Fibroblast of skin of scalp (primary cell): Measurements from ENCODE around the gene ANK3.
"Not testable (repeated sequence)": the region's sequence is repeated elsewhere in the genome, so short reads cannot be mapped to it uniquely, and the experiment has no call there.

Experiments
- DNase-seq: peaks from one replicate; pipeline ENCODE4 v3.0.0-alpha.2; 2013

ANK3 gene

DNA sequence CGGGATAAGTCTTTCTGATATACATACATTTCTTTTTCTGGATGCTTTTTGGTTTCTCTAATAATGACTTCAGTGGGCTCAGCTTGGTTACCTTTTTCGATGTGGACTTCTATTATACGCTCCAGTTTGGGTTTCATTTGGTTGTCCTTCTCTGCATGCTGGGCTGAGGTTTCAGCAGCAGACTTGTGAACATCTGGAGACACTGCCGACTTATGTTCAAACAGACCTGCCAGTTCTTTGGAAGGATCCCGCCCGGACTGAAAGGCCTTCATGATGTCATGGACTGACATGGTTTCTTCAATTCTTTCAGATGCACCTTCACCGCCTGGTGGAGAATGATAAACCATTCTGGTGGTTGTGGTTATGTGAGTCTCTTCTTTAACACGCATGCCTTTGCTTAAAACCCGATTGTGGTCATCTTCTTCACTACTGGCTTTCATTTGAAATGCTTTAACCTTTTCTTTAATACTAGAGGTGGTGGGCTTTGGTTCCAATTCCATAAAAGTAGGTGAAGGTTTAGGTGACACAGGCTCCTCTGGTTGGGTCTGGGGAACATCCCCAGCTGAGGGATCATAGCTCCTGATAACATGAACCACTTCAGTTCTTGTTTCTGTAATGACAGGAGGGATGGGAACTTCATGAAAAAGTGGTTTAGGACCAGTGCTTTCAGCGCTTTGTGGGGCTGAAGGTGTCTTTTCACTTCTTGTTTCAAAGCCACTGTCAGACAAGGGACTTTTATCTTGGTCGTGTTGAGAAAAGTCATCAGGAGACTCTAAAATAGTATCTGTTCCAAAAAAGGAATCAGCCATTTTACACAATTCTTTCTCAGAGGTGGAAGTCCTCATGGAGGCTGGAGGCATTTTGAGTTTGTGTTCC is 315.7 kb downstream of the ANK3 start:
- DNase-seq, result no peak

DNA sequence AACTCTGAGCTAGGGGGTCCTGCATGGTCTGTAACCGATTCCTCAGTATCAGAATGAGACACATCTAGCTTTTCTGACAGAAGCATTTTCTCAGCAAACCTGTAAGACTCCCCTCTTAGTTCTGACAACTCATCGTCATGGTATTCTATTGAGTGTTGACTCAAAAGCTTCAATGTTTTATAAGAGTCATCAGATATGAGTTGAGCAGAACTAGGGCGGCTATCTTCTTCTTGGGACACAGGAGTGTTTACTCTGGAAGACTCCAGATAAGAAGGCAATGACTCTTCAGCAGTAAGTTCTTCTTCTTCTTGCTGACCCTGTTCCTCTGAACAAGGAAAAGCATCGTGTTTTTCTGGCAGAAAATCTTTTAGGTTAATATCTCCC is 316.3 kb downstream of the ANK3 start:
- DNase-seq, result no peak

DNA sequence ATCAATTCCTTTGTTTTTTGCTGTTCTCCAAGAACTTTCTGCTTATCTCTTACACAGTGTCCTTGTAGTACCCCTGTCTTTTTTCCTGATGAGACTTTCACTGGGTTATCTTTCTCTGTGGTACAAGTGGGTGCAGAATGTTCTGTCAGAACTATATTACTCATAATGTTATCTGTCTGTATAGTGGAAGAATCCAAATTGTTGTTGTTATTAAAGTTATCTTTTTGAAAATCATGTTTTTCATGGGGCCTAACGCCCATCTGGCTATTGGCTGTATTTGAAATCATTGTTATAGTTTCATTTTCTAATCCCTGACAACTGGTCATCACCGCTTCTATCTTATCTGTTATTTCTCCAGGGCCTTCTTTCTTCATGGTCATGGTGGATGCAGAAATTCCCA is 320.4 kb downstream of the ANK3 start:
- no peak for DNase-seq

DNA sequence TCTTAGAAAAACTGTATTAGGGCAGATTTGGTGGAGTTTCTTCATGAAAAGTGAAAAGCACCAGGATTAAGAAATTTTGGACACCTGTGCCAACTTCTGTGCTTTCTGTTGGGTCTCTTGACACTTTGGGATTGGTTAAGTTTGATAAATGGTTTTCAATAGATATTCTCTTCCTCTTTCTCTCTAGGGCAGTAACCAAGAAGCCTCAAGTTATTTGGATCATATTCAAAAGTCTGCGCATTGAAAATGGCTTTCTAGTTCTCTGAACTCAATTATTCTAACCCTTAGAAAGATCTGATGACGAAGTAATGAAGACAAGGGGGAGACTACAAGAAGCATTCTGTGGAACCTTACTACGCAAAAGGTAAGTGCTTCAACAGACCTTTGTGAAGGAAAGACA is 339.3 kb downstream of the ANK3 start:
- DNase-seq, result no peak

DNA sequence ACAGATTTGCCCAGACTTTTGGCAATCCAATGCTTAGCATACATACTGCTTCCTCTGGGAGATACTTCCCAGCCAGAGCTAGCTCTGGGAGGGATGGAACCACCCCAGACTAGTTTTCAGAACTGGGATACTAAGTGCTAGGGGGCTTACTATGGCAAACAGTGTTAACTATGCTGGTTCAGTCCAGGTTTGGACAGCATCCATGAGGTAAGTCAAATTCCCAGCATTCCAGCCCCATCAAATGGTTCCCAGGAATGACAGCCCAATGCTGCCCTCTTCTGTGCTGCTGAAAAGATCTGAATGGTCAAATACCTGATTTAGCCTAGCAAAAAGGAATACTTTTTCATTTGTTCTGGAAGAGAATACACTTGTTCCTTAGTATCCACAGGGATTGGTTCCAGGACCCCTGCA is 341.6 kb downstream of the ANK3 start:
- peak; percentile 59 for DNase-seq

DNA sequence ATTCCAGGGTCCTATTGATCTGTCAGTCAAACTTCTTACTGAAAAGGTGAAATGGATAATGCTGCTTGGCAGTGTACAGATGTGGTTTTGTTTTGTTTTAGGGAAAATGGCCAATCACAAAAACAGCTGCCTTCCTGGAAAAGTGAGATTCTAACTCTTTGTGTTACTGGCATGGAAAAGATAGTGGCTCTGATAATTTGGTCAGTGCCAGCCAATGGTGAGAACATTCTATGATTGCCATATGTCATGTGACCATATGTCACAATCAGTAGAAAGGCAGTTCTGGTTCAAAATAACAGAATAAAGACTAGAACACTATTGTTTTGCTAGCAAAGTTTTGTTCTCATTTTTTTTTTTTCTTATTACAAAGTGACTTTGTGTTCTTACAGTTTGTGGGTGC is 344.1 kb downstream of the ANK3 start:
- DNase-seq, result no peak

DNA sequence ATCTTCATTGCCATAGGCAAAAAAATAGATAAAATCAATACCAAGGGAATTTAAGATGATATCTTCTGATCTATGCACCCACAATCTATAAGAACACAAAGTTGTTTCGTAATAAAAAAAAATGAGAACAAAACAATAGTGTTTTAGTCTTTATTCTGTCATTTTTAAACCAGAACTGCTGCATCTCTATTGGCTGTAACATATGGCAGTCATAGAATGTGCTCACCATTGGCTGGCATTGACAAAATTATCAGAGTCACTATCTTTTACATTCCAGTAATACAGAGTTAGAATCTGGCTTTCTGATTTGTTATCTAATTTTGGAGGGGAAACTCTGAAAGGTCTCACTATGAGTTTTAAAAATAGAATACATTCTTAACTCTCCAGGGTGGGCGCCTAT is 344.7 kb downstream of the ANK3 start:
- peak; percentile 21 for DNase-seq

DNA sequence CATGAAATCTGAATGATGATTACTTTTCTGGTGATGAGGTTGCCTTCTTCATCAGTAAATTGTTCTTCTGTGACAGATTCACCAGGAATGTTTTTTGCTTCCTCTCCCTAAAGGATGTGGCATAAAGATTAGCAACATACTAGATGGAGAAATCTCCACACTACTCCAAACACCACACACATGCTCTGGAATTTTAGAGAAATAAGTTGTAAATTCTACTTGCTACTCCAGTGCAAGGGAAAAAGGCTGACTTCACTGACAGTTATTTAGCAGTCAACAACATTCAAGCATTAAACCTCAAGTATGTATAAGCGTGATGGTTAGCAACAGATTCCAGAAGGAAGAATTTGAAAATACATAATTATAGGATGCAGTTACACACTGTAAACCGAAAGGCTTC is 345.4 kb downstream of the ANK3 start:
- peak; percentile 94 for DNase-seq

DNA sequence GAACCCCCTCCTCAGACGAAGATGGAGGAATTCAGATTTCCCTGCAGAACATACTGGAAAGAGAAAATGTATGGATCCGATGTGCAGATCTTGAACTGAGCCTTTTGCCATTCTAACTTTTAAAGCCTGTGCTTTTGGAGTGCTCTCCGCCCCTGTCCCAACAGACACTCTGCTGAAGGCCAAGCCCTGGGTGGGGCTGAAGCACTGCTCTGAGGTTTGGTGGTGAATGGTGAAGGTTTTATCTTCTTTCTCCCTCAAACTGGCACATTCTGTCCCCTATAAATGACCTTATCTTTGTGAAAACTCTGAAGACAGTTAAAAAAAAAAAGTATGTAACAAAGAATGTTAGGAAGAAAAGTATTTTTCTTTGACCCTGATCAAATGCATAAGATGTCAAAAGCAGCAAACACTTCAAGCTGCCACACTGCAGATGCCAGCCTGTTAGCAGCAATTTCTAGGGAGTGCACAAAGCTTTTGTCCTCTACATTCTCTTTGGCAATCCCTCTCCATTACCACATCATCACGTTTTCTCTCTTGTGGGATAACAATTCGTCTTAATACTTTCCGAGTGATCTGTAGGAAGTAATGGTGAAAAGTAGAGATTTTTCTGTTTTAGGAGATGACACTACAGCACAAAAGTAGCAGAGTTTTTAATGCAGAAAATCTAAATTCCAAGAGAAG is 346.0 kb downstream of the ANK3 start:
- no peak for DNase-seq

DNA sequence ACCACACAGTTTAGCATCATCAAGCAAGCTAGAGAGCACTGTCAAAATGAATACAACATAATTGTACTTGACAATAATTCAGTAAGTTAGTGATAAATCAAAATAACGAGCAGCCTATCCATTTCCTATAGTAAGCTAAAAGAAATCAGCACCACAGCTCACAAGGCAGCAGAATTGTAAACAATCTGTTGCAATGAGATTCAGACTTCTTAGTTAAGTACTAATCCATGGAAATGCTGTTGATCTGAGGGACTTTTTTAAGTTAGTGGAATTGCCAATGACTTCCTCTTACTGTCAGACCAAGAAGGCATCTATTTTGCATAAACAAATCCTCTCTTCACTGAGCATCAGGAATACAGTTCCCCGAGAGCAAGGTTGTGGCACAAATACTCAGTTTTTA is 346.8 kb downstream of the ANK3 start:
- no peak for DNase-seq

DNA sequence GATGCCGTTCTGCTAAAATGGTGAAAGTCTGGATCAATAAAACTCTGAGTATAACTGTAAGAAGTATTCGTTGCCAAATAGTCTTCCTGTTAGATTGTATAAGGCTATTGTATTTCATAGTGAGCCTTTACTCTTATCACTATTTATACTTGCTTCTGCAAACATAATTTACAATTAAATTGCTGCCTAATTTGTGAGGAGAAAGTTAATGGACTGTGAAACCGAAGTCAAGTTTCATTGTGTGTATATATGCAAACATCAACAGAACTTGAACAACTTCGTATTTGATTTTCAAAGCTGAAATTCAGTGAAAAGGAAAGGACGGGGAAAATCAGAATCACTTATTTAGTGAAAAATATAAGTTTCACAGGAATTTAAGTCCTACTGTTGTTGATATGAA is 347.4 kb downstream of the ANK3 start:
- DNase-seq, result no peak

DNA sequence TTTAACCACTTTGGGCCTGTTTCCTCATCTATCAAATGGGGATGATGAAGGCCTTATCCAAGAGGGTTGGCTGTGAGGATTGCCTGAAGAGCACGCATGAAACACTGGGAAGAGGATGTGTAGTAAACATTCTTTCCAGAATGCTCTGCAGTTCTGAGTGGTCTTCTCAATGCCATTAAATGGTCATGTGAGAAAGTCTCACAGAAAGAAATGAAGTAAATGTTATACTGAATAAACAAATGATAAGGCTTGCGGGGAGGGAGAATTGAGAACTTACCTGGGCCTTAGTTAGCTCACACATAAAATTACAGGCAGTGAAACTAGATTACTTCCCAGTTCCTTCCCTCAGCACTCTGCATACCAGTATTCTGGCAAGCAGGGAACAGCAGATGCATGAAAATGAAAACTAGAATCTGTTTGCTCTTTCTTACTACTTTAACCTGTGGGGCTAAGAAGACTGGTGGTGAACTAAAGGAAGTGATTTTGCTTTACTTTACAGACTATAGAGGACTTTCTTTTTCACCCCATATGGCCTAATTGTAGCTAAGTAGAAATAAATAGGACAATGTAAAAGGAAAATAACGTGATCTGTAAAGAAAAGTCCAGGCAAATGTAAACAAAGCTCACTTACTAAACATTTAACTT is 348.1 kb downstream of the ANK3 start:
- no peak for DNase-seq

DNA sequence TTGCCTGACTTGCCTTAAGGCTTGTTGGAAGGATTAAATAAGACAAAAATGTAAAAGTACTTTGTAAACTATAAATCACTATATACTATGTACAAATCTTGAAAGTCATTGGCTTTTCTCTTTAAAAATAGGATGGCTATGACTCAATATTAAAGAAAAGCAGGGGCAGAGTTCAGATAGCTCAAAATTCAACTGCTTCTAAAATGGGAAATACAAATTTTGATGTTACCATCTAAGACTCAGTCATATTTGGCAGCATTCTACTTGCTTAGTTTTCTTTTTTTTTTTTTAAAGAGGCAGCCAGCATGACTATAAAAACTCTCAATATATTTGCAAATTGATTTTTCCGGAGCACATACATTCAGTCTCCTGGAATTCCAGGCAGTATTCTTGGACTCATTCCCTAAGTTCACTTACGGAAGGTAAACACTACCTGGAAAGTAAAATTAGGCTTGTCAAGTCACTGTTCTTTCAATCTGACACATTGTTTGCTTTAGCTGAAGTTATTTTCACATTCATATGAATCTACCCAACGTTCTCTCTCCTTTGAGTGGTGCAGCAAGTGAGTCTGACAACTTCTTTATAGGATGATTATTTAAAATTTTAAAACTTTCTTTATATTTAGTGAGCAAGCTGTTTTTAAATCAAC is 349.5 kb downstream of the ANK3 start:
- no peak for DNase-seq

DNA sequence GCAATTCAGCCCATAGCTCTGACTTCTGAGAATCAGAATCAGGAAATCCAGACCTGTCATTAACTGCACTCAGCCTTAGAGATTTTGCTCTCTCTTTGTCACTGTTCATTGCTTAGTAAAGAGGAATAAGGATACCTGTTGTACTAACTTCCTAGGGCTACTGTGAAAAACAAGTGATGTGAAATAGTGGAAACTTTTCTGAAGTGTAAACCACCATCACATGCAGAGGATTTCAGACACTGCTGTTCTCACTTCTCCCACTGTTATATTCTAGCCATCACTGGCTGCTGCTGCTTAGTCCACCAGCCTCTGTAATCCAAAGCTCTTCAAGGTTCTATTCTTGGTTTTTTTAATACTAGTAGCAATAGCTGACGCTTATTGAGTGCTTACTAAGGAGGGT is 353.7 kb downstream of the ANK3 start:
- DNase-seq, result no peak

DNA sequence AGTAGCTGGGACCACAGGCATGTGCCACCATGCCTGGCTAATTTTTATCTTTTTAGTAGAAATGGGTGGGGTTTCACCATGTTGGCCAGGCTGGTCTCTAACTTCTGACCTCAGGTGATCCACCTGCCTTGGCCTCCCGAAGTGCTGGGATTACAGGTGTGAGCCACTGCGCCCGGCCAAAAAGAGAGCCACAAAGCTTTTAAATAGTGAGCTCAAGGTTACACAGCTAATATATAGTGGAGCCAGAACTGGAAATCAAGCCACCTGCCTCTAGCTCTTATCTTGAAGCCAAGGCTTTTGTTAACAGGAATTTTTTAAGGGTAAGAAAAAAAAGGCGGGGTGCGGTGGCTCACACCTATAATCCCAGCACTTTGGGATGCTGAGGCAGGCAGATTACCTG is 354.3 kb downstream of the ANK3 start:
- DNase-seq, result not testable (repeated sequence)

DNA sequence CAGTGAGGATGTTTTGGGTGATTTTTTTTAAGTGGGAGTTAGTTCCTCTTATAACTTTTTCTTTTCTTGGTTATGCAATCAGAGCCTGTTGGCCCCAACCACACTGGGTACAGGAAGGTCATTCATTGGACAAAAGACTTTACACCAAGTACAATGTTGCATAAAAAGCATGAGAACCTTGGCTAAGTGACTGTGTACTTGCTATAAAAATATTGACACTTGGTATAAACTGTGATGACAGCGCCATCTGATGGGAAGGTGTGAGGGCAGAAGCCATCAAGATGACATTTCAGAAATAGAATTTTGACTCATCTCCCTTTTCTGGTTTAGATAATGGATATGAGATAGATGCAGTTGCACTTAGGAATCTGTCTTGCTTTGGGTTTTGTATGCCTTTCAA is 357.0 kb downstream of the ANK3 start:
- DNase-seq, result peak; percentile 64

DNA sequence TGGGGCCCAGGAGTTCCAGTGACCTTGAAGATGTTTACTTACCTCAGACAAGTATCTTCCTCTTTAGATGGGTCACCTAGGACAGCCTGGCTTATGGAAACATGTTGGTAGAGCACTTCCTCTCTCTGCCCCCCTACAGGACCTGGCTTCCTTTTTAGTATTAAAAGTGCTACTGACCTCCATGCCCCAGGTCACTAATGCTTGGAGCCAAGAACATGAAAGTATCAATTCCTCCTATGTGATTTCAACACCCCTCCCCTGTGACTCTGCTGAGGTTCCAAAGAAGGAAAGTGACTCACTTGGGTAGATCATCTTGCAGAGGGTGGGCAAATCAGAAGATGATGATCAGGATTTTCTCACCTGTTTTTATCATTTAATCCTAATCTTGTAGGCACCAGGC is 358.0 kb downstream of the ANK3 start:
- DNase-seq, result no peak

DNA sequence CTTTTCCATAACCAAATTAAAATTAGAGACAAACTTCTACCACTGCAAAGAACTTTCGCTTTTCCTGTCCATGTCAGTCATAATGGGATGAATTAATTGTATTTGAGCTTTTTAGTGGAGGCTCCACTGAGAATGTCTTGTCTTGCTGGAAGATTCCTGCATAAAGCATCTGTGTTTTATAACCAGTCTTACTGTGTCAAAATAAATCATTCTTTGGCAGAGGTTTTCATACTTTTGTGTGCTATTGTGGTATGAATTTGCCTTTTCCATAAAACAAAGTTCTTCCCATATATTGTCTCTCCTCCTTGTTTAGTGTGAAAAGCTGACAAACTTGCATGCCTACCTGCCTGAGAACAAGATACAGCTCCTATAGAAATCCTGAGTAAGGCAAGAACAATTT is 358.5 kb downstream of the ANK3 start:
- DNase-seq, result no peak

DNA sequence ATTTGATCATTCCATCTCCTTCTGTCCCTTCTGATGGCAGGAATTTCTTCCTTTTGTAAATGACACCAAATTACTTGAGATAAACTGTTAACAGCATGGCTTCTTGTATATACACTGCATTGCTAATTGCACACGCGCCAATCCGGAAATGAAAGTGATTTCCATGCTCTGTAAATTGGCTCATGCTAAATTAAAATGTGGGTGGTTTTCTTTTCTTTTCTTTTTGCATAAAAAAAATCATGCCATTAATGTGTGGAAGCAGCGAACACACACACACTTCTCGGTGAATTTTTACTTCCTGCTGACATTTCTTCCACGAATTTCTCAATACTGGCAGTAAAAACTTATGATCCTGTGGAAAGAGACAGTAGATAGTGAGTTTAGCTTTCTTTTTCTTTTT is 360.2 kb downstream of the ANK3 start:
- DNase-seq, result no peak

DNA sequence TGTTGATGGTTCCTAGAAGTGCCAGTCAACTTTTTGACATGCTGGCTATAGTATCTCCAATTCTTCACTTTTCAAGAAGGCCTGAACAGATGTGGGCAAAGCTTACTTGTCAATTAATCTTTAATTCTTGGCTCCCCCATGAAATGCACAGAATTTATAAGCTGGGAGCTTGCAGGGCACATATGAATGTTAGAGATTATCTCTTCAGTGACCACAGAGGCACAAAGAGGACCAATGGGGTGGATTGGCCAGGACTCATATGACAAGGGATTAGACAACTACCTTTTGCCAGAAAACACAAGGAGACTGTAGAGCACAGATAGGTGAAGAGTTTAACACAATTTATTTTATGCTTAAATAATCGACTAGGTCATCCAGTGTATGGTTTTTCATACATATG is 361.6 kb downstream of the ANK3 start:
- DNase-seq, result no peak

DNA sequence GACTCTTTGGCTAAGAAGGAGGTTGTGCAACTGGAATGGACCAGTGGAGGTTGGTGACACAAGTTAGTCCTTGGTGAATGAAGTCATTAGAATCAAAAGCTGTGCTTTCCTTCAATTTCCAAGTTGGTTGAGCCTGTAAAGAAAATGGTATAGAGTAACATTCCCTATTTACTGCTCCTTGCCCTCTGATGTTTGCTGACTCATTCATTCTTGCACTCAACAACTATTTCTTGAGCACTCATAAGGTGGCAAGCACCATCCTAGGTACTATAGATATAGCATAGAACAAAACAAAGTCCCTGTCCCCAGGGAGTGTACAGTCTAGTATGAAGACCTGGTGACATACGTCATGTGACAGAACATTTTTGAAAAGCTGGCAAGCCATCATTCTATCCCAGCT is 364.4 kb downstream of the ANK3 start:
- DNase-seq, result no peak

DNA sequence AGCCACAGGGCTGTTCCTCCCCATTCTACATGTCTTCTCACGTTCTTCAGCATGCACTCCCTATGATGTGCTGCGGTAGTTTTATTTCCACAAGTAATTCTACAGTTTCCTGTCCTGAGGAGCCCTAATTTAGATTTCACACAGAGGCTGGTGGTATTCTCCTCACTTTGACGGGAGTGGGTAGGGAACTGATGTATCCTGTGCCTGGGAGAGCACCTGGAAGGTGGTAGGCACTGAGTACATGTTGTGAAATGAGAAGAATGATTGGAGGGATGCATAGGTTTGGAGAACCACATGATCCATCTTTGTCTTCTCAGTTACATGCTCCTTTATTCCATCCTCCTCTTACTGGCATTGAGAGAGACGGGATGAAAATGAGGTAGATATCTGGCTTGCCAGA is 365.2 kb downstream of the ANK3 start:
- no peak for DNase-seq

DNA sequence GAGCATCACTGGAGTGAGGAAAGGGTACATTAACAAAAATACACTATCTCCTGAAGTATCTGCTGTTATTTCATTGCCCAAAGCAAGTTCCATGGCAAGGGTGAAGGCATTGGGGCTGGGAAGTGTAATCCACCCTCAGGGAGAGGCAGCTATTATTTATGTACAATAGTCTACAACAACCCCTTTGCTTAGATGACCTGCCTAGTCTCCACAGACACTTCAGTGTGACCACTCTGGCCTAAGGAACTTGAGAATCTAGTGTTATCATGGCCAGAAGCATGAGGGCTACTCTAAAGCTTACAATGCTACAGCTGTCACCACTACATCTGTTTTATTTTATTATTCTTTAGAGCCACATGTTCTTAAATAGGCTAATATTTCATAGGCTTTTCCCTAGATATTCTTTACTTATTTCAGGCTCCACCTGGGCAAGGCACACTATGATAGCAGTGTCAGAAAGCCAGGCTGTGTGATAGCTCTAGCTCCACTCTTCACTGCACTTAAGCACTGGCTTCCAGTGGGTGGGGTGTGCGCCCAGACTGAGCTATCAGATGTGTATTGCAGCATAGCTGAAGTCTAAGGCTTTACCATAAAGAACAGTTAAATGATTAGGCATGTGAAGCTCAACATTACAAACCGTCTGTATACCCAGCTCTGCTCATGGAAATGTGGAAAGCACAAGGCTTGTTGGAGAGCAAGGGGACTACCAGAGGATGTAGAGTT is 366.4 kb downstream of the ANK3 start:
- DNase-seq, result no peak
